HG03103 (cell line): ENCODE data around the gene UBXN7.
"Not testable (repeated sequence)": the region's sequence is repeated elsewhere in the genome, so short reads cannot be mapped to it uniquely, and the experiment has no call there.

Source experiments
- ATAC-seq: cut with Tn5 transposase; IDR thresholded peaks from one replicate; pipeline ENCODE4 v1.9.1; 2021; ENCODE audit warnings: low read depth; ENCODE audit not compliant: unreplicated experiment

Gene UBXN7

DNA sequence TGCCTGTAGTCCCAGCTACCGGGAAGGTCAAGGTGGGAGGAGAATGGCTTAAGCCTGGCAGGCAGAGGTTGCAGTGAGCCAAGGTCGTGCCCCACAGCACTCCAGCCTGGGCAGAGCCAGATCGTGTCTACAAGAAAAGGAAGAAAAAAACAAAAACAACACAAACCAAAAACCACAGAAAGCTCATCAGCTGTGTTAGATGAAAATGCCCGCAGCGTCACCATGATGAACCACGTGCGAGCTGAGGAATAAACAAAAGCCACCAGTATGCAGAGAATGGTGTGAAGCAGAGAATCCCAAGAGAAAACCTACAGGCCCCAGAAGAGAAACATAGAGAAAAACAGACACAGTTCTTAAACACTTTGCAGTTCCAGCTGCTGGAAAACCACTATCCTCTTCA is 74.3 kb downstream of the UBXN7 start:
- ATAC-seq = no peak

DNA sequence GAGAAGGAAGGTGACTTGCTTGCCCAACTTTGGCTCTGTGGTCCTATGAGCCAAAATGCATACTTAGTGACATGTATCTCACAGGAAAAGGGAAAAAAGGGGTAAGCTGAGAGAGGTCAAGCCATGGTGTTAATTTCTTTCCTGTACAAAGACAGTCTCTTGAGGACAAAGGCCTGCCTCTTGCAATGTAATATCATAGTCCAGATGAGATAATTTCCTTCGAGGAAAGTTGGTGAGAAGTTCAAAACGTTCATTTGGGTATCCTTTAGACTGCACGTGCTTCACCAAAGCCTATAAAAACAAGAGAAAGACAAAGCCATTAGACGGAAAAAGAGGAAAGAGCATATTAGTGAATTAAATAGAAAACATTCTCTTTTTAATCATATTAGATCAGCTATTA is 75.7 kb downstream of the UBXN7 start:
- ATAC-seq = no peak

DNA sequence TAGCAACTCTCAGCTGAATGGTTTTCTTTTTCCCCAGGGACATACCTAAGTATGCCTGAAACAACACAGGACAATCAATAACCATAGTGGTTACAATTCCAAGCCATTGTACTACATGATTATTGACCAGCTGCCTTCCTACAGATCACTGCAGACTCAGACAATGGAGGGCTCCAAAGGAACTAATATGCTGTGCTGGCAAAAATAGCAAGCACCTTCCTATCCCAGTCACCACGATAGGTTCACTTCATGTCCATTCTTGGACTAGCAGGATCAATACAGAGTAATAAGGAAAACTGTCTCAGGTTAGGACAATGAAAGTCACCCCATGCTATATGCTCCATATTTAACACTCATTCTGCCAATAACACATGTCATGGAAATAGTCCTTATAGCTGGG is 76.6 kb downstream of the UBXN7 start:
- ATAC-seq = no peak

DNA sequence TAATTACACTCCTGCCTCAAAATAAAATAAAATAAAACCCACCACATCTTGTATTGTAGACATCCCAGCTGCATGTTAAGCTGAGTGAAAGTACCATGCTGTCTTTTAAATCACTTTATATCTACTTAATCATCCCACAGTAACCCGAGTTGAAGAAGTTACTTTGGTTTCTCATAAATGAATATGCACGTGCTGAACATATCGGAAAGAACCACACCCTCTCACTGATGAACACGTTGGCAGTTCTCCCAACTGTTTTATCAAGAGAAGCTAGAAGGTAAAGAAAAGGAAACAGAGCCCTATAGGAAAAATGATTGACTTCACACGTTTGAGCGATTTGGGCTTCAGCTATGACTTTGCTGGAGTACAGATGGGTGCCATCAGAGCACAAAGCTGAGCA is 78.1 kb downstream of the UBXN7 start:
- ATAC-seq = no peak

DNA sequence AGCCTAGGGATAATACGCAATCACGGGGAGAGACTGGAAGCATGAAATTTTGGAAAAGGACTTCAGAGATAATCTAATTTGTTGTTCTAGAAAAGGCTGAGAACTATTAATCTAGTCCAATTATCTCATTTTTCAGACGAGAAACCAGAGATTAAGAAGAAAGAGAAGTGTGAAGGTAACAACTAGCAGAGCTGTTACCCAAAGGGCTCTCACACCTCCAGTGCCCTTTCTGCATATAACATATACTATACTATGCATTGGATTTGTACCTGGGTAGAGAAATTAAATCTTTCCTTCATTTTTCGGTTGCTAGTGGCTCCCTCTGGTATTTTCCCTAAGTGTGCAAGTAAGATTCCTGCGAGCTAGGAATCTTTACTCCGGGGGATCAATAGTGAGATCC is 80.7 kb downstream of the UBXN7 start:
- ATAC-seq = no peak

DNA sequence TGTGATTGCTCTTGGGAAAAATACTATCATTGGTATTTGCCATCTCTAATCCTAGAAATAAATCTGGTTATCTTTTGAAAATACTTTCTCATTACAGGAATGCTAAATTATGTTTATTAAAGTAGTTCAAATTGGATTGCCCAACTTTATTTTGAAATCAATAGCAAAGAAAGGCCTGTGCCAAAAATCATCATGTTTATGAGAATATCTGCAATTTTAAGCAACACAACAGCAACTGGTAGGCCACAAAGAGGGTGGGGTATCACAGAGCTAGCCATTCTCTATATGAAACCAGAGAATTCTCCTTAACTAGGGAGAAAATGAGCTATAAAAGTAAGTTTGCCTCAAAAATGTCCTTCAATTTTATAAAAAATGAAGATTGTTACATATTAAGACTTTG is 82.2 kb downstream of the UBXN7 start:
- no peak for ATAC-seq

DNA sequence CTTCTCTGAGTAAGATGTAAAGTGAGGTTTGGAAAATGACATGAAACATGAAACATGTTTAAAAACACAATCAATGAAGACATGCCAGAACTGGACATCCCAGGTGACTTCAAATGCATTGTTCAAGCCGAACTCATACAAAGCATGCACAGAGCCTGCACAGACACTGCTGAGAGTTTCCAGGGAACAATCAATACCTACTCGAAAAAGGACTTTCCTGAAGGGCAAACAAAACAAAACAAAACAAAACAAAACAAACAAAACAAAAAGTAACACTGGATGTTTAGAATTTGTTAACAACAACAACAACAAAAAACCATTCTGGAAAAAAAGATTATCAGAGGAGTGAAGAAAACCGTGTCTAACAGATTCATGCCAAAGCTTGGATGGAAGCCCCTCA is 83.5 kb downstream of the UBXN7 start:
- ATAC-seq = no peak

DNA sequence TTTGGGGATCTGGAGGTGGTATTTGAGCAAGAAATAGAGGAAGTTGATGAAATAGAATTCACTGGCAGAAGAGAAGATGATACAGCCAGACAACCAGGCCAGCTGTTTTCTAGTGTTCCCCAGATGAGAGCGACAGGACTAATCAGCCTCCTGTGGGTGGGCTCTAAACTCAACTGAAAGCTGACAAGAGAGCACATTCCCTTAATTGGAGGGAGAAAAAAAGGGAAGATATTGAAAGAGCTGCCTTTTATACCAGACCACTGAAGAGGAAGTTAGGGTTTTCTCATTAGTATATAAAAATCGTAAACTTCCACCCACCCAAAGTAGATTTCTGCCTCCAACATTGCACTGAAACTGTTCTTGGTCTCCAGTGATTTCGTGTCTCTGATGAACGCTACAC is 87.6 kb downstream of the UBXN7 start:
- ATAC-seq = no peak

DNA sequence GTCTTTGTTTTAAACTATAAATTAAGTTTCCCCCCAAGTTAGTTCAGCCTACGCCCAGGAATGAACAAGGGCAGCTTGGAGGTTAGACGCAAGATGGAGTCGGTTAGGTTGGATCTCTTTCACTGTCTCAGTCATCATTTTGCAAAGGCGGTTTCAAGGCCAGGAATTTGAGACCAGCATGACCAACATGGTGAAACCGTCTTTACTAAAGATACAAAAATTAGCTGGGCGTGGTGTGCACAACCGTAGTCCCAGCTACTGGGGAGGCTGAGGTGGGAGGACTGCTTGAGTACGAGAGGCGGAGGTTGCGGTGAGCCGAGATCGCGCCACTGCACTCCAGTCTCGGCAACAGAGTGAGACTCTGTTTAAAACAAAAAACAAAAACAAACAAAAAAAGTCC is 88.3 kb downstream of the UBXN7 start:
- ATAC-seq = not testable (repeated sequence)

DNA sequence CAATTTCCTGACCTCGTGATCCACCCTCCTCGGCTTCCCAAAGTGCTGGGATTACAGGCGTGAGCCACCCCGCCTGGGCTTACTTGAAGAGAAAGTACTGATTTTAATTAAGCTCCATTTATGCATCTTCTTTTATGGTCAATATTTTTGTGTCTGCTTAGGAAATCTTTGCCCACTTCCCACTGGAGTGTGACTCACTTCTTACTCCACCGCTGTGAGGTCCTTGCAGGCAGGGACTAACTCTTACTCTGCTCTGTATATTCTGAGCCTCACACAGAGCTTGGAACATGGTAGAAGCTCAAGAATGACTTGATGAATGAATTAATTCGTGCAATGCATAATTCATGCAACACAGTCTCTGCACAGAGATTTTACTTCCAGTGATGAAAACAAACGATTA is 91.1 kb downstream of the UBXN7 start:
- ATAC-seq = no peak

DNA sequence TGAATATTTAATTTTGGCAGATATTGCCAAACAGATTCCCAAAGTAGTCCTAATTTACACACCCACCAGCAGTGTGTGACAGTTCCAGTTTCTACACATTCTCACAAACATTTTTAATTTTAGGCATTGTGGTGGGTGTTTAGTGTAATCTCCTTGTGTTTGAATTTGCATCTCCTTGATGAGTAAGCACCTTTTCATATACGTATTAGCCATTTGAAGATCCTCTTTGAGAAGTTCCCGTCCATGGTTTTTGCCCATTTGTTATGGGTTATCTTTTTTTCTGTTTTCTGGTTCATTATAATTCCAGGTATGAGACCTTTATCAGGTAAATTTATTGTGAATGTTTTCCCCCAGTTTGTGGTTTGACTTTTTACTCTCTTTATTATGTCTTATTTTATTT is 91.8 kb downstream of the UBXN7 start:
- ATAC-seq = no peak

DNA sequence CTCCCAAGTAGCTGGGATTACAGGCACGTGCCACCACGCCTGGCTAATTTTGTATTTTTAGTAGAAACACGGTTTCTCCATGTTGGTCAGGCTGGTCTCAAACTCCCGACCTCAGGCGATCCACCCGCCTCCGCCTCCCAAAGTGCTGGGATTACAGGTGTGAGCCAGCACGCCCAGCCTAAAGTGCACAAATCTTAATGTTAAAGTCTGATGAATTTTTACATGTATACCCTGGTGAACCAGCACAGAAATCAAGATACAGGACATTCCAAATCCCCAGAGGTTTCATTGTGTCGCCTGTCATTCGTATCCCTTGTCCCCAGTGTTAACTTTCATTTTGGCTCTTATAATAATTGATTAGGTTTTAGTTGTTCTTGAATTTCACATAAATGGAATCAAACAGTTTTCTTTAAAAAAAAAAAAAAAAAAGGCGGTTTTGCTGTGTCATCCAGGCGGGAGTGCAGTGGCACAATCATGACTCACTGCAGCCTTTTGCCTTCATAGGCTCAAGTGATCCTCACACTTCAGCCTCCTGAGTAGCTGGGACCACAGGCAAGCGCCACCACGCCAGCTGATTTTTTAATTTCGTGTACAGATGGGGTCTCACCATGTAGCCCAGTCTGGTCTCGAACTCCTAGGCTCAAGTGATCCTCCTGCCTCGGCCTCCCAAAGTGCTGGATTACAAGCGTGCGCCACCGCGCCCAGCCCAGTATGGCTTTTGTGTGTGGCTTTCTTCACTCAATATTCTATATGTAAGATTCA is 92.6 kb downstream of the UBXN7 start:
- ATAC-seq = no peak

DNA sequence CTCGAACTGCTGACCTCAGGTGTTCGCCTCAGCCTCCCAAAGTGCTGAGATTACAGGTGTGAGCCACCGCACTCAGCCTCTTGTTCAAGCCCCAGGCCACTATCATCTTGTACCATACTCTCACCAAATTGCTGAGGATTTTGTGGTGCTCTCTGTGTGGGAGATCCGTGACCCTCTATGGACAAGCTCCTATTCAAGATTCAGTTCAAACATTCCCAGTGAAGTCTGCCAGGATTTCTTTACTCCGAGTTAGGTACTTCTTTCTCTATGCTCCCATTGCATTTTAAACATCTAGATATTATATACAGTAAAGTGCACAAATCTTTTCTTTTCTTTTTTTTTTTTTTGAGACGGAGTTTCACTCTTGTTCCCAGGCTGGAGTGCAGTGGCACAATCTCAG is 93.2 kb downstream of the UBXN7 start:
- ATAC-seq = no peak

DNA sequence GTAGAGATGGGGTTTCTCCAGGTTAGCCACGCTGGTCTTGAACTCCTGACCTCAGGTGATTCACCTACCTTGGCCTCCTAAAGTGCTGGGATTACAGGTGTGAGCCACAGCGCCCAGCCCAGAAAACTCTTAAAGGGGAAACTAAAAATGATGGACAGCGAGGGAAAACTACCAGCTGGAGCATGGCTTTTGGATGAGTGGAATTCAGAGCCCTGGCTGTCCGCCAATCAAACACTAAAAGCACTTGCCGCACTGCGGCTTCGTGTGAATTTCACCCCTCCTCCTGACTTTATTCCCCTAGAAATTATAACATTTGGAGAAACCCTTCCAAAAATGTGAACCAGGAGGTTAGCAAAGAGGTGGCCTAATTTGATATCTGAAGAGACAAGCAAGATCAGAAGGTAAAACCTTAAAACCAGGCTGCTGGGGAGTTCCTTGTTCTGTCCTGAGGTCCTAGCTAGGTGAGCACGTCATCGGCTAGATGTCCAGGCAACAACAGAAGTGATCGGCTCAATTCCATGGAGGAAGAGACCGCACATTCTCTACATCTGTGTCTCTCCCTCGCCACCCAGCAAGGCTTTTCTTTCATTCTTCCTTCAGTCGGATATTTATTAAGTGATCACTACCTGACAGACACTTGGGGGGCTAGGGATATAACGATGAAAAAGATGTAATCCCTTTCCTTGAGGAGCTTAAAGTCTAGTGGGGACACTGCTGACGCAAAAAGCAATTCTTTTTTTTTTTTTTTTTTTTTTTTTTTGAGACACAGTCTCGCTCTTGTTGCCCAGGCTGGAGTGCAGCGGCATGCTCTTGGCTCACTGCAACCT is 95.7 kb downstream of the UBXN7 start:
- no peak for ATAC-seq

DNA sequence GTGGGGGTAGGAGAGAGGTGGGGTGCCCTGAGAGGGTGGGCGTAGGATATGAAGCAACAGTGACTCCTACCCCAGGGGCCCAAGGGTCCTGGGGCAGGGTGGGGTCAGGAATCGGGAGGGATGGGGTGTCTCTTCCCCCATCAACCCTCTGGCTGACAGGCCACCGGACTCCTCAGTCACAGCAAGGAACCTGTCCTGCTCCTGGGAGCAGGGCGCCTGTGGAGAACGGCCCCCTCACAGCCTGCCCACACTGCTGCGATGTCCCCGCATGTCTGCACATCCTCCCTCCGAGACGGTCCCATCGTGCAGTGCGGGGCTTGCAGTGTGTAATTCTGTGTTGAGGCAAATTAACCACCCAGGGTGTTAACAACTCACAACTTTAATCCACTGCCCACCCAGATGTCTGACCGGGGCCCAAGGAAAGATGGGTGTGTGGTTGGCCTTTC is 96.7 kb downstream of the UBXN7 start:
- no peak for ATAC-seq

DNA sequence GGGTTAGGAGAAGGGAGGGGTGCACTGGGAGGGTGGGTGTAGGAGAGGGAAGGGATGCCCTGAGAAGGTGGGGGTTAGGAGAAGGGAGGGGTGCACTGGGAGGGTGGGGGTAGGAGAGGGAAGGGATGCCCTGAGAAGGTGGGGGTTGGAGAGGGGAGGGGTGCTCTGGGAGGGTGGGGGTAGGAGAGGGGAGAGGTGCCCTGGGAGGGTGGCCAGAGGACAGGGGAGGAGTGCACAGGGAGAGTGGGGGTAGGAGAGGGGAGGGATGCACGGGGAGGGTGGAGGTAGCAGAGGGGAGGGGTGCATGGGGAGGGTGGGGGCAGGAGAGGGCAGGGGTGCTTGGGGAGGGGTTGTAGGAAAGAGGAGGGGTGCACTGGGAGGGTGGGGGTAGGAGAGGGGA is 97.2 kb downstream of the UBXN7 start:
- ATAC-seq = no peak

DNA sequence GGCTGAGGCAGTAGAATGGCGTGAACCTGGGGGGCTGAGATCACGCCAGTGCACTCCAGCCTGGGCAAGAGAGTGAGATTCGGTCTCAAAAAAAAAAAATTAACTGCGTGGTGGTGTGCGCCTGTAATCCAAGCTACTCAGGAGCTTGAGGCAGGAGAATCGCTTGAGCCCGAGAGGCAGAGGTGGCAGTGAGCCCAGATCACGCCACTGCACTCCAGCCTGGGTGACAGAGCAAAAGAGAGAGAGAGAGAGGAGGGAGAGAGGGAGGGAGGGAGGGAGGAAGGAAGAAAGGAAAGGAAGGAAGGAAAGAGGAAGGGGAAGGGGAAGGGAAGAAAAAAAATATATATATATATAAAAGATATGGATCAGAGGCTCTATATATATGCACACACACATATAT is 100.1 kb downstream of the UBXN7 start:
- no peak for ATAC-seq

DNA sequence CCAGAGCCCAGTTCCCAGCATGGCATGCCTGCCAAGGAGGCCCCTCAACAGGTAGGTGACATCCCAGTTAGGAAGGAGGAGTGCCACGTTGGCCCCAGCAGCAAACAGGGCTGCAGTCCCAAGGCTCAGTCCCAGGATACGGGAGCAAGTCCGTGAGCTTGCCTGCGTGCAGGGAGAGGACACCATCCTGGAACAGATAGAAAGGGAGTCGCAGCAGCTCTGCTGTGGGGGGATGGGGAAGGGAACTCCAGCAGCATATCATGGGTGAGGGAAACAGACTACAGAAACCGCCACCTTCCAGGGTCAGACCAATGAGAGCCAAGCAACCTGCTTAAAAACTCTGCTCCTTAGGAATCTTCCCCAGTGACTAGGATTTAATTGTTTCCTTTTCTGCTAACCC is 104.8 kb downstream of the UBXN7 start:
- ATAC-seq = no peak

DNA sequence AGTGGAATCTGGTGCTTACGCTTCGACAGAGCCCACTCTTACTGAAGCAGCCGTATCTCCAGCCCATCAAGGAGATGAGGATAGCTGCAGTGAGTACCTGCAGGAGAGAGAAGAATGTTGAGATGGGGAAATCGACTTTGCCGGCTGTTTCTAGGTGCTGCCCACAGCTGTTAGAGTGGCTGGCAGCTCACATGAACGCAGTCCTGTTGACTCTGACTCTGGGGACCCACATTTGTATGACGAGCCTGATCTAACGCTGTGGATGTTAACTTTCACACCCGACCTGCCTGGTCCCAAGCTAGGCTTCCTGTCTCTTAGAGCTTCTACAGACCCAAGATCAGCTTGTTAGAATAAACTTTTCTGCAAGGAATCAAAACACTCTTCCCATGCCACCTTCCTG is 105.3 kb downstream of the UBXN7 start:
- ATAC-seq = no peak

DNA sequence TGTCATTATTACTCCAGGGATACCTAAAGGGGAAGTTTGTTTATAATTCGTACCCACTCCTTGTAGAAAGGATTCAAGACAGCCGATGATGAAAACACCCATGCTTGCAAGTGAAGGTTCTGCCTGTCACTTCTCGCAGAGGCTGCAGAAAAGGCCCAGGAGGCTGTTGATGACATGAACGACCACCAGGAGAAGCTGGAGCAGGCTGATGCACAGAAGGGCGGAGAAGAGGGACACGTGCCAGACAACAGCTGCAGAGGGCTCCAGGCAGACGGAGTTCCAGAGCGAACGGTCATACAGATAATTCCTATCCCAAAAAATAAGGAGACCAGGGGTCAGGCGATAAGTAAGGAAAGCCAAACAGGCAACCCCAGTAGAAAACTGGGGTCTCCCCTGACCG is 108.5 kb downstream of the UBXN7 start:
- no peak for ATAC-seq

DNA sequence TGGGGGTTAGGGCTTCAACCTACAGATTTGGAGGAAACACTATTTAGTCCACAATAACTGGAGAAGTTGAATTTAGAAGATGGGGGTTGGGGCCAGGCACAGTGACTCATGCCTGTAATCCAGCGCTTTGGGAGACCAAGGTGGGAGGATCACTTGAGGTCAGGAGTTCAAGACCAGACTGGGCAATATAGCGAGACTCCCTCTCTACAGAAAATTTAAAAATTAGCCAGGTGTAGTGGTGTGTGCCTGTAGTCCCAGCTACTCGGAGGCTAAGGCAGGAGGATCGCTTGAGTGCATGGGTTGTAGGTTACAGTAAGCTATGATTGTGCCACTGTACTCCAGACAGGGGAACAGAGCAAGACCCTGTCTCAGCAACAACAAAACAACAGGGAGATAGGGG is 109.2 kb downstream of the UBXN7 start:
- ATAC-seq = no peak

DNA sequence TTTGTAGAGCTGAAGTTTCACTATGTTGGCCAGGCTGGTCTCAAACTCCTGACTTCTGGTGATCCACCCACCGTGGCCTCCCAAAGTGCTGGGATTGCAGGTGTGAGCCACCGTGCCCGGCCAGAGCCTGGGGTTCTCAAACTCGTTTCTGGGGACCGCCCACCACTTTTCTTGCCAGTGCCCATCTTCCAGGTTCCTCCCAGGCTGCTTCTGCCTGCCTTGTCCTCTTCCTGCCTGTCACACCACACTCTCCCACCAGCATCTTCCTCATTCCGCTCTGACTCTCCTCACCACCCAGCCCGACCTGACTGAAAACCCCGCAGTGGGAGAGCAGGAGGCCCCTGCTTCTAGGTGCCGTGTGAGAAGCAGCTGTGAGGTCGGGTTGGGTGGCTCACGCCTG is 111.1 kb downstream of the UBXN7 start:
- no peak for ATAC-seq
